Epithelial cell of esophagus (primary cell): ENCODE results near the gene C14orf93.
A peak's percentile ranks its signal among the peaks of the same experiment; 100 is the strongest.

Experiments used
- DNase-seq: peaks from one replicate; pipeline ENCODE4 v3.0.0; 2010; ENCODE audit warnings: low read depth
- H3K4me3 ChIP-seq: 2 replicates; pipeline ENCODE4 v1.5.1; 2011; ENCODE audit warnings: mild to moderate bottlenecking, low read length, control low read depth
- TF ChIP-seq, protein P1 (sequence below): IDR thresholded peaks from 2 replicates; pipeline ENCODE4 v1.5.1; 2011; ENCODE audit warnings: low read depth, mild to moderate bottlenecking, low read length, control low read depth, inconsistent platforms; ENCODE audit not compliant: insufficient read depth; ENCODE audit errors: missing control alignments

Gene C14orf93

DNA sequence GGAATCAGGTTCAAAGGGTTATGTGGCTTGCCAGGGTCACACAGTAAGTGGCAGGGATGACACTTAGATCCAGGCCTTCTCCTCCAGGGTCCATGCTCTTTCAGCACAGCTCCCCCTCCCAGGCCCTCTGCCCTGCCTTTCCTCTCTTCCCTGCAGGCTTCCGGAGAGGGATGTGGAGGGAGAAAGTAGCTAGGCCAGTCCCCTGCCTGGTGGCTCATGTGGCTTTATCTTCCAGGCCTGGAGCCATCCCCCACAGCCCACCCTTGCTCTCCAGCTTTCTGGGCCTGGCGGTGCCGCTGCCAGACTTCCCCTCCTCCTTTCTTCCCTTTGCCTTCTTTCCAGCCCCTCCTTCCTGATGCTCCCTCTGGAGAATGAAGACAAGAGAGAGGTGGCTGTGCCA, 33.8 kb upstream of the C14orf93 start:
- TF ChIP-seq, protein P1, sequence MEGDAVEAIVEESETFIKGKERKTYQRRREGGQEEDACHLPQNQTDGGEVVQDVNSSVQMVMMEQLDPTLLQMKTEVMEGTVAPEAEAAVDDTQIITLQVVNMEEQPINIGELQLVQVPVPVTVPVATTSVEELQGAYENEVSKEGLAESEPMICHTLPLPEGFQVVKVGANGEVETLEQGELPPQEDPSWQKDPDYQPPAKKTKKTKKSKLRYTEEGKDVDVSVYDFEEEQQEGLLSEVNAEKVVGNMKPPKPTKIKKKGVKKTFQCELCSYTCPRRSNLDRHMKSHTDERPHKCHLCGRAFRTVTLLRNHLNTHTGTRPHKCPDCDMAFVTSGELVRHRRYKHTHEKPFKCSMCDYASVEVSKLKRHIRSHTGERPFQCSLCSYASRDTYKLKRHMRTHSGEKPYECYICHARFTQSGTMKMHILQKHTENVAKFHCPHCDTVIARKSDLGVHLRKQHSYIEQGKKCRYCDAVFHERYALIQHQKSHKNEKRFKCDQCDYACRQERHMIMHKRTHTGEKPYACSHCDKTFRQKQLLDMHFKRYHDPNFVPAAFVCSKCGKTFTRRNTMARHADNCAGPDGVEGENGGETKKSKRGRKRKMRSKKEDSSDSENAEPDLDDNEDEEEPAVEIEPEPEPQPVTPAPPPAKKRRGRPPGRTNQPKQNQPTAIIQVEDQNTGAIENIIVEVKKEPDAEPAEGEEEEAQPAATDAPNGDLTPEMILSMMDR, result no peak
- no peak overlapping the region for H3K4me3 ChIP-seq
- DNase-seq, result no peak

DNA sequence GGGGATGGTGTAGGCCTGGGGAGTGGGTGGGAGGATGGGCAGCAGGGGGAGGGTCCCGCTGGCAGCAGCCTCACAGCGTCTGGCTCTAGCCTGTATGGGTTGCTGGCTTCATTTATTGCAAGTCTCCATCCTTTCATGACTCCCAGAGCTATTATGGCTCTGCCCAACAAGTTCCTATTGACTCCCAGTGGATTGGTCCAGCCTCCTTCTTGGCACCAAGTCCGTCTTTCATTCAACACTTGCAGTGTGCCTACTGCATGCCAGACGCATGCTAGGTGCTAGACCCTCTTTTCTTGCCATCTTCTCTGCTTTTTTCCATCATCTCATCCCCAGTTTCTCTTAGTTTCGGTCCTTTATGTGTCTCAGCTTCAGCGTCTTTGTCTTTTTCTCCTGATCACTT, 33.2 kb upstream of the C14orf93 start:
- DNase-seq, result no peak
- TF ChIP-seq, protein P1, result no peak
- no peak overlapping the region for H3K4me3 ChIP-seq

DNA sequence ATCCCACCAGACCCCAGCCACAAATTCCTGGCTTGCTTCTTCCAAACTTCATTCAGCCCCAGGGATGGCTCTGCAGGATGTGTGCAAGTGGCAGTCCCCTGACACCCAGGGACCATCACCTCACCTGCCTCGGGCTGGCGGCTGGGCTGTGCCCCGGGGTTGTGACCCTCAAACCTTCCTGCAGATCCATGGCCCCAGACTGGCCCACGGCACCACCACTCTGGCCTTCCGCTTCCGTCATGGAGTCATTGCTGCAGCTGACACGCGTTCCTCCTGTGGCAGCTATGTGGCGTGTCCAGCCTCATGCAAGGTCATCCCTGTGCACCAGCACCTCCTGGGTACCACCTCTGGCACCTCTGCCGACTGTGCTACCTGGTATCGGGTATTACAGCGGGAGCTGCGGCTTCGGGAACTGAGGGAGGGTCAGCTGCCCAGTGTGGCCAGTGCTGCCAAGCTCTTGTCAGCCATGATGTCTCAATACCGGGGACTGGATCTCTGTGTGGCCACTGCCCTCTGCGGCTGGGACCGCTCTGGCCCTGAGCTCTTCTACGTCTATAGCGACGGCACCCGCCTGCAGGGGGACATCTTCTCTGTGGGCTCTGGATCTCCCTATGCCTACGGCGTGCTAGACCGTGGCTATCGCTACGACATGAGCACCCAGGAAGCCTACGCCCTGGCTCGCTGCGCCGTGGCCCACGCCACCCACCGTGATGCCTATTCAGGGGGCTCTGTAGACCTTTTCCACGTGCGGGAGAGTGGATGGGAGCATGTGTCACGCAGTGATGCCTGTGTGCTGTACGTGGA, 32.4 kb upstream of the C14orf93 start, which contains the start of gene PSMB11:
TSS of gene PSMB11 (plus strand) at position 51 of the 804 bp plus-strand sequence. CDS start at position 65, 14 bp downstream.
- no peak within 1 kb of the TSS for H3K4me3 ChIP-seq
- no peak for DNase-seq
- TF ChIP-seq, protein P1, result no peak

DNA sequence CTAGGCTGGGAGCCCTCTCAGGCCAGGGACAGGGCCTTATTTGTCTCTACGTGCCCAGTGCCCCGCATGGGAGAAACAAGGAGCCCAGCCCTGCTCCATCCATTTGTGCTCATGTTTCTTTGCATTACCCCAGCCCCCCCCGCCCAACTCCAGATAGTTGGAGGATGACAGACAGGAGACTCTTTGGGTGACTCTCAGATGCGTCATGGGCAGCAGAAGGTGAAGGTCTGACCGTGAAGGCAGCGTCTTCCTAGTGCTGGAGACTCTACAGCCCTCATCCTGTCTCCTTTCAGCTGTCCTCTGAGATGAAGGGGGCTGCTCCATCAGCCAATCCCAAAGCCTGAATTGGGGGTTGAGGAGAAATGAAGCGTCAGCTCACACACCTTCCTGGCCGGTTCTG, 31.8 kb upstream of the C14orf93 start:
- H3K4me3 ChIP-seq, result no peak overlapping the region
- peak; percentile 63 for DNase-seq
- TF ChIP-seq, protein P1, result no peak

DNA sequence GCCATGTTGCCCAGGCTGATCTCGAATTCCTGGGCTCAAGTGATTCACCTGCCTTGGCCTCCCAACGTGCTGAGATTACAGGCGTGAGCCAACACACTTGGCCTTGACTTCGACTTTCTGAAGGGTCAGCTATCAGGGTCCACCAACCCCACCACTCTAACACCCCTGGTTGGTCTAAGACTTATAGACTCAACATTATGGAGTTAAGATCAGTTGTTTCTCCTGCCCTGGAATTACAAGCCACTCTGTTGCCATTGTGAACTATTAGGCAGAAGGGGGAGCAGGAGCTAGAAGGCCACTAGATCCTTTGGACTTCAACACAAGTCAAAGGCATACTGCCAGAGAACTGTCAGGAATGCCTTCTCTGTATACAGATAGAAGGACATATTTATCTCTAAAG, 30.2 kb upstream of the C14orf93 start:
- no peak for DNase-seq
- no peak overlapping the region for H3K4me3 ChIP-seq
- TF ChIP-seq, protein P1, result no peak

DNA sequence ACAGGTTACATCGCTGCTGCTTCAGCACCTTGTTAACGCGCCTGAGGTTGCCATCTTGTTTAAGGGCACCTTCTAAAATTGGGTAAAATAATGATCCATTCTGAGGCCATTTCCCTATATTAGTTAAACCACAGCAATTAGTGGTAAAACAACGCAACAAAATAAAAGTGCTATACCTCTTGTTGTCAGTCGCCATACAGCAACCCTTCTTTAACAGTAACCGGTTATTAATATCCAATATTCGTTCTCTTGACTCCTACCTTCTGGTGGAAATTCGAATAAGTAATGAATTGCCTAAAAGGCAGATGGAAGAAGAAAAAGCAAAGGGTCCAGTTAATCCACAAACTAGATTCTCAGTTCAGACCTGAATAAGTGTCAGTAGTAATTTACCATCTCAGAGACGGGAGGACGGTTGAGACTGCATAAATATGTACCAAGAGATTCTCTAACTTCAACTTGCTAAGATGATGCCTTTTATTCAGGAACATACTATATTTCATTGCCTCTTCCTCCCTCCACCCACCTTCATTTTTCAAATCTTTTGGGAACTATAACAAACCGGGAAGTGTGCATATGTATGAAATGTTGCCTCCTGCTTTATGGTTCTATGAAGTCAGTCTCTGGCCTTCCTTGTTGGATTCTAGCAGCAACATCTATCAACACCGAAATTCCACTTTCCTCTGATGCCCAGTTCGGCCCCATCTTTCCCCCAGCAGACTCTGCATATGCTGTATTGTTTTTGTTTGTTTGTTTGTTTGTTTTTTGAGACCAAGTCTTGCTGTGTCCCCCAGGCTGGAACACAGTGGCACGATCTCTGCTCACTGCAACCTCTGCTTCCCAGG, 25.6 kb upstream of the C14orf93 start:
- DNase-seq, result no peak
- peak overlapping the region; percentile 95 for H3K4me3 ChIP-seq

More for the DNA sequence above, 25.6 kb upstream of the C14orf93 start:
- TF ChIP-seq, protein P1, result no peak
